Stimulated activated effector memory CD8-positive, alpha-beta T cell treated with anti-CD3 and anti-CD28 coated beads, Interleukin-12 subunit alpha, Interleukin-12 subunit beta, amount 100 ng/mL, for 72 hours (primary cell): ENCODE measurements around the gene RRP8.
A peak's percentile ranks its signal among the peaks of the same experiment; 100 is the strongest.

Experiments
- ATAC-seq: fragments of 150-1000 bp; cut with Tn5 transposase; 2 replicates; pipeline ENCODE4 v1.10.0; 2021
- DNase-seq, 2 donors: peaks; one replicate each; pipeline ENCODE4 v3.0.0; 2021 to 2022; ENCODE audit warnings: low spot score in 2 of 2
- H3K27ac Mint-ChIP-seq: one replicate; pipeline ENCODE4 v1.8.0; 2022; ENCODE audit warnings: mild to moderate bottlenecking, mixed read lengths
- H3K36me3 Mint-ChIP-seq: one replicate; pipeline ENCODE4 v1.8.0; 2022; ENCODE audit warnings: mild to moderate bottlenecking, mixed read lengths
- H3K4me1 Mint-ChIP-seq: one replicate; pipeline ENCODE4 v1.8.0; 2022; ENCODE audit warnings: mixed read lengths
- H3K4me3 Mint-ChIP-seq: one replicate; pipeline ENCODE4 v1.8.0; 2022; ENCODE audit warnings: mild to moderate bottlenecking, mixed read lengths
- H3K9me3 Mint-ChIP-seq: one replicate; pipeline ENCODE4 v1.8.0; 2022; ENCODE audit warnings: mixed read lengths

Gene RRP8

DNA sequence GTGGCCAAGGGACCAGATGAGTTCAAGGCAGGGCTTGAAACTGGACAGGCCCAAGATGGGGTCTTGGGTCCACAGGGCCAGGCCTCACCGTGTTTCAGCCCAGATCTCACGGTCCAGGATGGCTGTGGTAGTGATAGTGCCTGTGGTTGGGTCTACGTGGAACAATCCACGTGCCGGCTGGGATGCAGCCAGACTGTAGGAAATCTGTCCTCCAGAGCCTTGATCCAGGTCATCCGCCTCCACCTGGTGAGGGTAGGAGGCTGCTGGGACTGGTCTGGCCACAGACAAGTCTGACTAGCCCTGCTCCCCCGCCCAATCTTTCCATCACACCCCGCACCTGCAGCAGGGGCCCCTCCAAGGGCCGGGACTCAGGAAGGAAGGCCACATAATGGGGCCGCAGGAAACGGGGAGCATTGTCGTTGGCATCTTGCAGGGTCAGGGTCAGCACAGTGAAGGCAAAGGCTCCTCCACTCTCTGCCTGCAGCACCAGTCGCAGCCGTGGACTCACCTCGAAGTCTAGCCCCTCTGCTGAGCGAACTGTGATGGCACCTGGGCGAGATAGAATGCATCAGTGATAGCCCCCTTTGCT lies 22.5 kb upstream of the RRP8 start:
- ATAC-seq, result no peak
- H3K27ac Mint-ChIP-seq, result no peak overlapping the region

DNA sequence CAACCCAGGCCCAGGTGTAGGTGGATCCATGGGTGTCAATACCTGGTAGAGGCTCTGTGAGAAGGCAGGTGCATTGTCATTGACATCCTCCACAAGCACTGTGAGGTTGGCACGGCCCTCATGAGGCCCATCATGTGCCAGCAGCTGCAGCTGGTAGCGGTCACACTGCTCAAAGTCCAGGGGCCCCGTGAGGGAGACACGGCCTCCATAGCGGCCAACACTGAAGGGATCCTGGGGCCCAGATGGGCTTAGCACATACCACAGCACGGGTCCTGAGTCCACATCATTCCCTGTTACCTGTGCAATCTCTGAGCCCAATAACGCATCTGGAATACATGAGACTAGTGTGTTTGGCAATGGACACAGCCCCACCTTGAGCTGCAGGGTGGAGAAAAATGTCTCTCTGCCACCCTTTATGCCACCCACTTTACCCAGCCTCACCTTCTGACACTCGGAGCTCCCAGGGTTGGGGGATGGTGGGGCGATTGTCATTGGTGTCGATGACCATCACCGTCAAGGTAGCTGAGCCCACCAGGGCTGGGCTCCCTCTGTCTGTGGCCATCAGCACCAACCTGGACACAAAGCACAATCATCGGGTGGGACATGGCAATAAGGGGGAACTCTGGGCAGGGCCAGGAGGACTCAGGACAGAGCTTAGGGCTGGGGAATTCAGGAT lies 21.9 kb upstream of the RRP8 start:
- H3K9me3 Mint-ChIP-seq, result no peaks in the 10 kb centered on the region
- H3K4me1 Mint-ChIP-seq, result peaks cover 23% of the 10 kb centered on the region
- H3K4me3 Mint-ChIP-seq, result no peak overlapping the region
- ATAC-seq (no peak), DNase-seq (no peak)
- H3K27ac Mint-ChIP-seq, result no peak overlapping the region
- no peaks in the 10 kb centered on the region for H3K36me3 Mint-ChIP-seq

More for the DNA sequence above, 22.5 kb upstream of the RRP8 start:
- Mint-ChIP-seq H3K36me3 (no peaks in the 10 kb centered on the region), H3K9me3 (no peaks in the 10 kb centered on the region), H3K4me3 (no peak overlapping the region), H3K4me1 (peaks cover 23% of the 10 kb centered on the region)
- no peak for DNase-seq

DNA sequence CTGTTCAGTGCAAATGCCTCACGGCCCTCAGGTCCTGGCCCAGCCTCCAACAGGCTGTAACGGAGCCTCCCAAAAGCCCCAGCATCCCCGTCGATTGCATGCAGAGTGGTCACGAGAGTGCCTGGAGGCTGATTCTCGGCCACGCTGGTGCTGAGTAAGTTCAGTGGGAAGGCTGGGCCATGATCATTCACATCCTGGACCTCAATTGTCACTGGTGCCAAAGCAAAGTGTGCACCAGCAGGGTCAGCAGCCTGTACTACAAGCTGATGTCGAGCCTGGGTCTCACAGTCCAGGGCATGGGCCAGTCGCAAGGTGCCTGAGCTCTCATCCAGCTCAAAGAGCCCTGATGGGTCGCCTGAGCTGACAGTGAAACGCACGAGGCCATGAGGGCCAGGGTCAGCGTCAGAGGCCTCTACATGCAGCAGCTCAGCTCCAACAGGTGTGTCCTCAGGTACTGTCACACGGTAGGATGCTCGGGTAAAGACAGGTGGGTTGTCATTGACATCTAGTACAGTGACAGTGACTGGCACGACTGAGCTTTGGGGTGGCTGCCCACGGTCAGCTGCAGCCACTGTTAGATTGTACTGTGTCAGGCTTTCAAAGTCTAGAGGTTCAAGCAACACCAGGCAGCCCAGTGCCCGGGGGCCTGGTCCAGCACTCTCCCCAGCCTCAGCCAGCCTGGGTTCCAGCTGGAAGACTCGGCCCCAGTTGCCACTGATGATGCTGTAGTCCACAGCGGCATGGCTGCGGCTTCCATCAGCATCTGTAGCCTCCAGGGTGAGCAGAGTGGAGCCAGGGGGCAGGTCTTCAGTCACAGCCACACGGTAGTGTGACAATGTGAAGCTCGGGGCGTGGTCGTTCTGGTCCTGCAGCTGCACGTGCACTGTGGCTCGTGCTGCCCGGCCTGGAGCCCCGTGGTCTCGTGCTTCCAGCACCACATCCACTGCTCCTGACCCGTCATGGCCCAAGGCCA lies 20.3 kb upstream of the RRP8 start:
- H3K36me3 Mint-ChIP-seq, result no peaks in the 10 kb centered on the region
- no peak for ATAC-seq
- H3K4me1 Mint-ChIP-seq, result peaks cover 23% of the 10 kb centered on the region
- H3K27ac Mint-ChIP-seq, result no peak overlapping the region
- H3K4me3 Mint-ChIP-seq, result no peak overlapping the region
- DNase-seq, result no peak
- no peaks in the 10 kb centered on the region for H3K9me3 Mint-ChIP-seq

DNA sequence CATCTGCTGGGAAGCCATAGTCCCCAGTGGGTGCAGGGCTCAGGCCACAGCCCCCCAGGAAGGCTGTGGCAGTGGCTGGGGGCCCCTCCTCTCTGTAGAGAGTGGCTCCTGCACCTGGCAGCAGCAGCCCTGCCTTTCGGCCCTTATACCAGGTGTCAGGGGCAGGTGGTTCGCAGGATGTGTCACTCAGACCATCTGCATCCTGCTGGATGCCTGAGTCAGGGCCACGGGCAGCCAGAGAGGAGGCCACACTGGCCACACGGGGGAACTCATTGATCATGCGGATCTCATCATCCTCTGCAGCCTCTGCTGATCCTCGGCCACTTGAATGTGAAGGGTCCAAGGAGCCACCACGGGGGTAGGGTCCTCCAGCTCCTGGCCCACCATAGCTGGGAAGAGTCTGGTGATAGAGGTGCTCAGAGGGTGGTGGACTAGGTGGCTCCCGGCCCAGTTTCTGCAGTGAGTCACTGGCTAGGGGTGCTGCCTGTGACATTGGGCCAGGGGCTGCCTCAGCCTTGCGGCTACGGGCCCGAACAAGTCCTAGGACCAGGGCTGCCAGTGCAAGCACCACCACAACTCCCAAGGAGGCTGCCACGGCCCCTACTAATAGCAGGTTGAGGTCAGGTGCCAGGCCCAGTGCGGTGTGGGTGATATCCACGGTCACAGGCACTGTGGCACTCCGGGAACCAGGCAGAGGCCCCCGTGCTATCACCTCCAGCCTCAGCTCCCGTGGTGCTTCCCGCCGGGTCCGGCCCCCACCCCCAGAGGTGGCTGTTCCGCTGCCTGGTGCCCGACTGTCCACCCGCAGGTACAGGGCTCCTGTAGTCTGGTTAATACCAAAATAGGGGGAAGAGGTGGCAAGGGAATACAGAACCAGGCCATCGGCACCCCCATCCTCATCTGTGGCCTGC lies 19.1 kb upstream of the RRP8 start:
- Mint-ChIP-seq H3K4me1 (peaks cover 14% of the 10 kb centered on the region), H3K27ac (no peak overlapping the region), H3K36me3 (no peaks in the 10 kb centered on the region), H3K9me3 (no peaks in the 10 kb centered on the region), H3K4me3 (no peak overlapping the region)
- no peak for ATAC-seq
- DNase-seq, result no peak

DNA sequence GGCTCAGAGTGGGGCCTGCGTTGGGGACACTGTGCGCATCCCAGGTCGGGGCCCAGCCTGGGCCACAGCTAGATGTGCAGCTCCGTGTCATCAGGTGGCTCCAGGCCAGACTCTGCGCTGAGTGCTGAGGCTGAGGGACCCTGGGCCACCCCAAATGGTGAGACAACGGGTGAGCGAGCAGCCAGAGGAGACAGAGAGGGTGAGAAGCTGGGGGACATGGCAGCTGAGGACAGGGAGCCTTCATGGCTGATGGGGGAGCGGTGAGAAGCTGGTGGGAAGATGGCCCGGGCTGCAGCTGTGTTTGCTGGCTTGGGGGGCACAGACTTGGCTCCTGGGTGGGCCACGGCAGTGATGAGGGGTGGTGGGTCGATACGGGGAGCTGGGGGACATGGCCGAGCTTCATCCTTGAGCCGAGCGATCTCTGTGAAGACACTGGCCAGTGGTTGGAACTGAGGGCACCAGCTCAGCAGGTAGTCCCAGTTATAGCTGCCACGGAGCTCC lies 18.3 kb upstream of the RRP8 start:
- peaks cover 7% of the 10 kb centered on the region for H3K4me1 Mint-ChIP-seq

DNA sequence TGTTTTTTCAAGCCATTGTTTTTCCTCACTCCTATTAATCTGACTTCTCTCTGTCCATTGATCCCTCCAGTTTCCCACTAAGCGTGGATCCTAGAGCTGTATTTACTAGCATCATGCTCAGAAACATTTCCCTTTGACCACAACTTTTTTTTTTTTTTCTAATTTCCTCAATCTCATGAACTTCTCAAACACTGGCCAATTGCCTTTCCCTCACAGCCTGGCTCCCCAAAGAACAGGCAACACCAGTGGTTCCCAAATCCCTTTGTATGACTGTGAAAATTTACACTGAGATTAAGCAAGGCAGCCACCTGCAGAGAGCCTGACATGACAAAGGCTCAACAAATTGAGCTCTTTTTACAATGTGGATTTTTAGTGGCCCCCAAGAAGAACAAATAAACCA lies 17.2 kb upstream of the RRP8 start:
- no peak for DNase-seq
- Mint-ChIP-seq H3K4me1 (no peaks in the 10 kb centered on the region), H3K4me3 (no peak overlapping the region), H3K27ac (no peak overlapping the region), H3K36me3 (no peaks in the 10 kb centered on the region), H3K9me3 (no peaks in the 10 kb centered on the region)
- no peak for ATAC-seq

More for the DNA sequence above, 18.3 kb upstream of the RRP8 start:
- no peaks in the 10 kb centered on the region for H3K36me3 Mint-ChIP-seq
- no peak for ATAC-seq
- H3K27ac Mint-ChIP-seq, result peak overlapping the region; percentile 79
- H3K9me3 Mint-ChIP-seq, result no peaks in the 10 kb centered on the region
- DNase-seq, result no peak
- no peak overlapping the region for H3K4me3 Mint-ChIP-seq

DNA sequence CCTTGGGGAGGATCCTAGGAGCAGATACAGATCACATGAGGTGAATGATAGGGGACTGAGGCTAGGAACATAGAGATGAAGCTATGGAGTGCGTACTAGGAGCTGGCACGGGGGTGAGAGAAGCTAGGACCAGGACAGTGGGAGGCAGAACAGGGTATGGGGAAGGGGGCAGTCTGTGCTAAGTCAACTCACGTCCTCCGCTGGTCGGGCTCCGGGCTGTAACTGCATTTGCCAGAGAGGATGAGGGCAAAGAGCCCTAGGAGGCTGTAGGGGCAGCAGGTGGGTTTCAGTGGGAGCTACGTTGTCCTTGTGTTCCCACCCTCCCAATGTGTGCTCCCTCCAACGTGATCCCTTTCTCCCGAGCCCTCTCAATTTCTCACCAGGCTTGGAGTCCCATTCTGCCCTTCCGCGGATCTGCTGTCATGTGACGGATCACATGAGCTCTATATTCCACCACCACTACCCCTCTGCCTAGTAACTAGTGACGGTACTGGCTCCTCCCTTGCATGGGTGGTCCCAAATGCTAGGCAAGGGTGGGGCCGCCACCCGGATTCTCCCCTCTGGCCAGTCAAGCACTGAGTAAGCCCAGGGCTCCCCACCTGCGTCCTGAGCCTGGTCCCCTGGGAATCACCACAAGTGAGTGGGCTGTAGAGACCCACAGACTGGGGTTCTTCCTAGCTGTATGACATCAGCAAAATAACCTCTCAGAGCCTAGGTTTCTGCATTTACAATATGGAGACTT lies 15.8 kb upstream of the RRP8 start, which contains the start of gene TPP1:
TSS of gene TPP1 (minus strand) at position 419 of the 742 bp plus-strand sequence. CDS start at position 397, 22 bp downstream.
- Mint-ChIP-seq H3K27ac (no peak within 1 kb of the TSS), H3K36me3 (no peaks in the 10 kb centered on the region), H3K9me3 (no peaks in the 10 kb centered on the region), H3K4me3 (no peak within 1 kb of the TSS), H3K4me1 (no peaks in the 10 kb centered on the region)
- DNase-seq, result peak; percentile 82 to 97
- ATAC-seq, result peak; percentile 95

DNA sequence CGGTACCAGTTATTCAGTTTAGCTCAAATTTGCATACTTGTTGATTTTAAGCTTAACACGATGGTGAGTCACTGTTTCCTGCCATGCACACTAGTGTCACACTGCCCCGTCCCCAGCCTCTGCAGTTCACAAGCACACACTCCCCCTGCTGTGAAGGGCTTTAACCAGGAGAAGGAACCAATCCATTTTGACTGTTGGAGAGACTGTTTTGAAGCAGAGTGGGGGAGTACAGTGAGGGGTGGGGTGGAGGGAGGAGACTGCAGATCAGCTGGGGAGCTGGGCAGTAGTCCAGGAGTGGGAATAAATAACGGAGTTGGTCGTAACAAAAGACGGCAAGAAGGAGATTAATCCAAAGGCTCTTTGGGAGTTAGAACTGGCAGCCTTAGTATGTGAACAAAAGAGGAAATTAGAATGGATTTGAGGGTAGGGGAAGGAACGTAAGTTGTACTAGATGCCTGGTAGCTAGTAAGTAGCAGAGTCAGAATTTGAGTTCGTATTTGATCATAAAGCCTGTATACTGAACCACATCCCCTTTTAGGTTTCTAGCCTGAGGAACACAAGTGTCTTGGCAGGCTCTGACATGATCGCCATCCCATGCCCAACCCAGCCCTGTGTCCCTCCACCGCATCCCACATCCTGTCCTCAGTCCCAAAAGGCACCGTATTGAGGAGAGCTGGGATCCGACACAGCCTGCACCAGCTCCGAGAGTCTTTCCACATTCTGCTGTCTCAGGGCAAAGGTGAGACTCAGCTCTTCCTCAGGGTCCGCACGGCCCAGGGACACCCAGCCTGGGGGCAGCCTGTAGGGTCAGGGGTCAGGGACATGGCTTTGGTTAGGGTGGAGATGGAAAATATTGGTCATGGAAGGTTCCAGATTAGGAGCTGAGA lies 14.9 kb upstream of the RRP8 start:
- H3K27ac Mint-ChIP-seq, result no peak overlapping the region
- no peak overlapping the region for H3K4me3 Mint-ChIP-seq
- peak; percentile 73 for ATAC-seq
- H3K9me3 Mint-ChIP-seq, result no peaks in the 10 kb centered on the region
- no peaks in the 10 kb centered on the region for H3K36me3 Mint-ChIP-seq
- H3K4me1 Mint-ChIP-seq, result no peaks in the 10 kb centered on the region
- DNase-seq, result peak; percentile 23 to 70

DNA sequence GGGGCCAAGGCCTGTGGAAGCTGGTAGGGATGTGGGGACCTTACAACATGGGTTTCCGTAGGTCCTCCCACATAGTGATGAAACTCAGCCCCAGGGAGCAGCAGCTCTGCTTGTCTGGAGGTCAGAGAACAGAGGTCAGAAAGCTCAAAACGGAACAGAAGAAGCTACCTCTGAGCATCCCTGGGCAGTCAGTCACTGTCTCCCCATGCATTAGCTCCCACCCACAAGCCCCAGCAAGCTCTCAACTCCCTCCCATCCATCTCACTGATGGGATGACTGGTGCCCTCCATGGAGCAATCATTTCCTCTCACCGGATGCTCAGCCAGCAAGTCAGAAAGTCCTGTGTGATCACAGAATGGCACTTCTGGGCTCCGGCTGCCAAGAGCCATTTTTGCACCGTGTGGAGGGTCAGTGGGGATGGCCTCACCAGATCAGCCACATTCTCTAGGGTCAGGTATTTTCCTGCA lies 13.9 kb upstream of the RRP8 start:
- ATAC-seq (no peak), DNase-seq (no peak)
- no peaks in the 10 kb centered on the region for H3K36me3 Mint-ChIP-seq
- H3K9me3 Mint-ChIP-seq, result no peaks in the 10 kb centered on the region
- H3K4me1 Mint-ChIP-seq, result no peaks in the 10 kb centered on the region
- H3K27ac Mint-ChIP-seq, result no peak overlapping the region
- H3K4me3 Mint-ChIP-seq, result no peak overlapping the region

DNA sequence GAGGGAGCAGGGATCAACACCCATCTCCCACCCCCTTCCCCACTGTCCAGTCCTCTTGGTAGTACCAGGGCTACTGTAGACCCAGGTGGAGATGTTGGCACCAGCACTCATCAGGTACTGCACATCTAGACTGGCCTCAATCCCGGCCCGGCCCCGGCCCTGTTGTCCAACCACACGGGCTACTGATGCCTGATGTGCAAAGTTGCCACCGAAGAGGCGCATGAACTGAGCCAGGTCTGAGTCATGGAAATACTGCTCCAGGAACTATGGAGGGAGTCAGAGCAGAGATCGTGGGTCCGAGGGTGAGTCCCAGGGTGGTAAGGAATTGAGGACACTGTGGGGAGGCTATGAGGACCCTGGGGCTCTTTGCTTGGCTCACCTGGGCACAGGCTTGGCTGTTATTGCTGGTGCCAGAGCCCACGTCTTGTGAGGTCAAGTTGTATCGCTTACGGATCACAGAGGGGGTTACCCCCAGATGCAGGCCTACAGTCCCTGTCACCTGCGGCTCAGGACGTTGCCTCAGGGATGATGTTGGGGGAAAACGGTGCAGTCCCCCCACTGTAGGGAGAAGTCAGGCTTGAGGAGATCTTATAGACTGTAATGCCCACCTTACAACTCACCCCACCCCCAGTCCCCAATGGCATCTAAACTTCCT lies 13.3 kb upstream of the RRP8 start:
- Mint-ChIP-seq H3K27ac (no peak overlapping the region), H3K4me3 (no peak overlapping the region), H3K4me1 (no peaks in the 10 kb centered on the region), H3K36me3 (no peaks in the 10 kb centered on the region), H3K9me3 (no peaks in the 10 kb centered on the region)
- DNase-seq (no peak), ATAC-seq (no peak)

DNA sequence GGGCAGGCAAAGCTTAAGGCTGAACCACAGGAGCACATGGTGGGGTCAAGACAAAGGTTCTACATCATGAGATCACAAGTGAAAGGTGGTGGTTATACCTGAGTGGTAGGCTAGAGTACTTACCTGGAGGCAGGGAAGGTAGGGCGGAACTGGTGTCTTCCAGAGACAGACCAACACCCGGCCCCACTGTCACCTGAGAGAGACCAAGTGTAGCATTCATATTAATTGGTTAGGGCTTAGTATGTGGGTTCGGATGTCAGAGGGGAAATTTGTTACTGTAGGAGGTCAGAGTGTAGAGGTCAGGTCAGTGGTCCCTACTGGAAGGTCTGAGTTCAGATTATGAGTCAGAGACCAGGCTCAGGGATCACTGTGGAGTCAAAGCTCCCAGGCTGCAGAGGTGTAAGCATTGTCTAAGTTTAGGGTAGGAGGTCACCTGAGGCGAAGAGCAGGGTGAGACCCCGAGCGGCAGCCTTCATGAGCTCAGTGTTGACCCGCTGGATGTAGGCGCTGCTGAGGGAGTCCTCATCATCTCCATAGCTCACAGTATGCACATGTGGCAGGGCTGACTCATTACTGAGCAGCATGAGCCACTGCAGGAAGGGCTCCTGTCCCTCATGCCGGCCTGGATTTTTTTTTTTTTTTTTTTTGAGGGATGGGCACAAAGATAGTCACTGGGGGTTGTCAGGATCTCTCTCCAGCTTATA lies 12.6 kb upstream of the RRP8 start:
- H3K27ac Mint-ChIP-seq, result no peak overlapping the region
- H3K4me1 Mint-ChIP-seq, result peaks cover 5% of the 10 kb centered on the region
- H3K36me3 Mint-ChIP-seq, result peaks cover 6% of the 10 kb centered on the region
- no peaks in the 10 kb centered on the region for H3K9me3 Mint-ChIP-seq
- DNase-seq (no peak), ATAC-seq (no peak)
- peak overlapping the region; percentile 7 for H3K4me3 Mint-ChIP-seq

DNA sequence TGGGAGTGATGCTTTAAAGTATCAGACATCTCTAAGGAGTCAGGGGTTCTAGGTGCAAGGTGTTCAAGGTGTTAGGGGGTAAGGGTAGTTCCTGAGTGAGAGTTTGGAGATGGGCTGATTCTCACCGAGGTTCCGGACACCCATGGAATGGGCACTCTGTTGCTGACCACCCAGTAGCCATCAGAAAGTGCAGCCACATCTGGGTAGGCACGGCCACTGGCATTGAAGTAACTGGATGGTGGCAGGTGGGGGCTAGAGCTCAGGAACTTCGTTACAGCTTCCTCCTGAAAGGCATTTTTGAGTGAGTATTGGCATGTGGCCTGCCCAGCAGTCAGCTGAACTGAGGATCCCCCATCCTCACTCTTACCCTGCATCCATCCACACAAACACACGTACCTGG lies 11.6 kb upstream of the RRP8 start:
- Mint-ChIP-seq H3K9me3 (no peaks in the 10 kb centered on the region), H3K36me3 (peaks cover 16% of the 10 kb centered on the region), H3K4me3 (no peak overlapping the region), H3K27ac (no peak overlapping the region), H3K4me1 (peaks cover 15% of the 10 kb centered on the region)
- DNase-seq (no peak), ATAC-seq (no peak)
